GM10248 (cell line): ENCODE data around the gene RBM38.

Source experiments
- CTCF ChIA-PET: fragments of 300-600 bp; sonication (Branson Sonifier 250); formaldehyde crosslinking; extraction: SDS; loops from one replicate; lab custom pipeline; 2021; ENCODE audit warnings: antibody characterized with exemption; lab: Yijun Ruan, JAX
- POLR2A ChIA-PET: fragments of 350-650 bp; sonication (Branson Sonifier 250); formaldehyde crosslinking; extraction: SDS; loops from one replicate; lab custom pipeline; 2020; ENCODE audit warnings: antibody characterized with exemption; lab: Yijun Ruan, JAX
- DNase-seq: peaks from one replicate; pipeline ENCODE4 v3.0.0; 2012; ENCODE audit errors: extremely low spot score
- CTCF ChIP-seq: IDR thresholded peaks from 2 replicates; pipeline ENCODE4 v1.5.1; 2012; ENCODE audit warnings: mild to moderate bottlenecking, low read depth; ENCODE audit errors: extremely low read depth, missing control alignments, control extremely low read depth

RBM38 gene

GRCh38 chr20:57394121-57395082 is 3.2 kb downstream of the RBM38 start:
- no peak for DNase-seq
- CTCF ChIA-PET, result interaction anchor here (1.5 kb wide), 1 partner anchor 13 kb away, joined by 3 read pairs; no protein-coding TSS in a partner anchor
- POLR2A ChIA-PET, result no interaction called here
- TF ChIP-seq CTCF, result no peak

- CTCF ChIA-PET, result interaction anchor here (1.5 kb wide), 1 partner anchor 14 kb away, joined by 4 read pairs; no protein-coding TSS in a partner anchor
- no peak for DNase-seq
- POLR2A ChIA-PET, result no interaction called here
- no peak for TF ChIP-seq CTCF
These were observed 4.1 kb downstream of the RBM38 start for GRCh38 chr20:57395111-57395966.

- CTCF ChIA-PET, result interaction anchor here (1.5 to 3.4 kb wide), 2 partner anchors 15 to 100 kb away, joined by 4 to 10 read pairs; no protein-coding TSS in a partner anchor
- POLR2A ChIA-PET, result interaction anchor here (2.1 kb wide), 1 partner anchor 85 kb away, joined by 7 read pairs; no protein-coding TSS in a partner anchor
- no peak for DNase-seq
- TF ChIP-seq CTCF, result no peak
These were observed 5.2 kb downstream of the RBM38 start for GRCh38 chr20:57396212-57396983.

- no peak for TF ChIP-seq CTCF
- POLR2A ChIA-PET, result interaction anchor here (1.0 to 2.7 kb wide), 4 partner anchors 8 to 84 kb away, joined by 3 to 15 read pairs (median 6); no protein-coding TSS in a partner anchor
- no peak for DNase-seq
- CTCF ChIA-PET, result interaction anchor here (1.1 to 3.4 kb wide), 5 partner anchors 16 to 99 kb away, joined by 3 to 10 read pairs (median 4); no protein-coding TSS in a partner anchor
These were observed 5.9 kb downstream of the RBM38 start for GRCh38 chr20:57396984-57397692.

GRCh38 chr20:57397693-57398108 is 6.5 kb downstream of the RBM38 start:
- no peak for TF ChIP-seq CTCF
- ChIA-PET POLR2A (interaction anchor here (0.5 to 2.7 kb wide), 8 partner anchors 8 to 87 kb away, joined by 3 to 15 read pairs (median 4); no protein-coding TSS in a partner anchor), CTCF (interaction anchor here (1.1 to 3.4 kb wide), 7 partner anchors 8 to 98 kb away, joined by 3 to 13 read pairs (median 8); no protein-coding TSS in a partner anchor)
- DNase-seq, result no peak
